DMS79 treated with DMSO at 0.1 percent for 48 hours (cell line): ENCODE results near the gene DISP2.

Experiments used
- DNase-seq: peaks from one replicate; lab custom pipeline; 2025; lab: John Stamatoyannopoulos, UW

DISP2 gene

GRCh38 chr15:40357723-40358470 is at the start of gene DISP2:
Gene DISP2, plus strand, starts transcription at chr15:40358219. Its CDS starts 103 bp downstream, at chr15:40358322.
- peak; percentile 49 for DNase-seq

- DNase-seq = no peak
These were observed 48.6 kb upstream of the DISP2 start for GRCh38 chr15:40309344-40309862.

GRCh38 chr15:40310001-40310959 is 47.7 kb upstream of the DISP2 start:
- no peak for DNase-seq

- DNase-seq = no peak
These were observed 47.0 kb upstream of the DISP2 start for GRCh38 chr15:40310993-40311392.

GRCh38 chr15:40312370-40313158 is 45.5 kb upstream of the DISP2 start:
- no peak for DNase-seq

GRCh38 chr15:40313531-40314398 is 44.3 kb upstream of the DISP2 start:
- peak; percentile 78 for DNase-seq

- no peak for DNase-seq
These were observed 43.2 kb upstream of the DISP2 start for GRCh38 chr15:40314723-40315276.

- no peak for DNase-seq
These were observed 41.1 kb upstream of the DISP2 start for GRCh38 chr15:40316931-40317330.

GRCh38 chr15:40317580-40317979 is 40.4 kb upstream of the DISP2 start:
- DNase-seq = no peak

GRCh38 chr15:40320409-40320808 is 37.6 kb upstream of the DISP2 start:
- DNase-seq = no peak

GRCh38 chr15:40320931-40321371 is 37.1 kb upstream of the DISP2 start:
- DNase-seq = peak; percentile 37

GRCh38 chr15:40322531-40323238 is 35.3 kb upstream of the DISP2 start:
- peak; percentile 39 for DNase-seq

GRCh38 chr15:40323239-40323952 is 34.6 kb upstream of the DISP2 start, which contains the start of gene INAFM2:
Gene INAFM2, plus strand, starts transcription at chr15:40323692. Its CDS starts 364 bp downstream, at chr15:40324056.
- peak; percentile 63 for DNase-seq

- DNase-seq = no peak
These were observed 33.8 kb upstream of the DISP2 start for GRCh38 chr15:40323953-40324937.

GRCh38 chr15:40325188-40325587 is 32.8 kb upstream of the DISP2 start:
- DNase-seq = no peak

- no peak for DNase-seq
These were observed 32.3 kb upstream of the DISP2 start for GRCh38 chr15:40325700-40326099.

- DNase-seq = no peak
These were observed 30.6 kb upstream of the DISP2 start for GRCh38 chr15:40327457-40327856.

- no peak for DNase-seq
These were observed 29.8 kb upstream of the DISP2 start for GRCh38 chr15:40328176-40328575.
